ENCODE results near the gene C6orf163. TPM values are rescaled to one million over a fixed set of nuclear protein-coding genes. Genes with fewer than 3 reads are reported as not detected.

C6orf163 gene
- total and polyA plus RNA-seq, 2 experiments from 2014 or later, result 2.3 to 5.4 TPM

- Histone ChIP-seq H3K4me2 (no peak overlapping the region), H2AFZ (no peak overlapping the region), H3K4me3 (no peak overlapping the region), H3K4me1 (ENCODE audit: insufficient read depth) (no peaks in the 10 kb centered on the region), H3K9me2 (ENCODE audit: insufficient read depth) (no peaks in the 10 kb centered on the region), H4K20me1 (replicated peaks; ENCODE audit: insufficient read depth) (no peaks in the 10 kb centered on the region), H3K27me3 (ENCODE audit: insufficient read depth) (no peaks in the 10 kb centered on the region), H3K27ac (ENCODE audit: low read depth) (no peak overlapping the region), H3K36me3 (ENCODE audit: insufficient read depth) (no peaks in the 10 kb centered on the region), H3F3A (replicated peaks; ENCODE audit: low read depth) (no peaks in the 10 kb centered on the region), H3K79me2 (replicated peaks; ENCODE audit: insufficient read depth) (no peaks in the 10 kb centered on the region)
- no peak for DNase-seq (ENCODE audit: low spot score)
- ATAC-seq, result no peak
- Mint-ChIP-seq H3K9me3 (no peaks in the 10 kb centered on the region), H3K36me3 (ENCODE audit: low read depth) (no peaks in the 10 kb centered on the region), H3K27me3 (ENCODE audit: insufficient read depth, low read depth, poor library complexity) (no peaks in the 10 kb centered on the region), H3K4me3 (no peak overlapping the region), H3K4me1 (no peaks in the 10 kb centered on the region), H3K27ac (no peak overlapping the region)
- TF ChIP-seq POLR2AphosphoS5 (IDR thresholded peaks at IDR 0.05; ENCODE audit: low read depth) (no peak), ETS1 (IDR thresholded peaks at IDR 0.05) (no peak), ZNF114 (CRISPR knock-in tag; IDR thresholded peaks at IDR 0.05) (no peak), EZH2 (IDR thresholded peaks at IDR 0.05; ENCODE audit: low read depth, unreplicated experiment) (no peak), CREB1 (CRISPR knock-in tag; IDR thresholded peaks at IDR 0.05; ENCODE audit: low read depth) (no peak), NANOG (IDR thresholded peaks at IDR 0.05; ENCODE audit: borderline replicate concordance) (no peak), CTCF (conservative IDR thresholded peaks at IDR 0.05; ENCODE audit: low read depth in 2 of 2) (no peak), EZH2phosphoT487 (IDR thresholded peaks at IDR 0.05; ENCODE audit: unreplicated experiment) (no peak)
- TF ChIP-seq, protein P1, sequence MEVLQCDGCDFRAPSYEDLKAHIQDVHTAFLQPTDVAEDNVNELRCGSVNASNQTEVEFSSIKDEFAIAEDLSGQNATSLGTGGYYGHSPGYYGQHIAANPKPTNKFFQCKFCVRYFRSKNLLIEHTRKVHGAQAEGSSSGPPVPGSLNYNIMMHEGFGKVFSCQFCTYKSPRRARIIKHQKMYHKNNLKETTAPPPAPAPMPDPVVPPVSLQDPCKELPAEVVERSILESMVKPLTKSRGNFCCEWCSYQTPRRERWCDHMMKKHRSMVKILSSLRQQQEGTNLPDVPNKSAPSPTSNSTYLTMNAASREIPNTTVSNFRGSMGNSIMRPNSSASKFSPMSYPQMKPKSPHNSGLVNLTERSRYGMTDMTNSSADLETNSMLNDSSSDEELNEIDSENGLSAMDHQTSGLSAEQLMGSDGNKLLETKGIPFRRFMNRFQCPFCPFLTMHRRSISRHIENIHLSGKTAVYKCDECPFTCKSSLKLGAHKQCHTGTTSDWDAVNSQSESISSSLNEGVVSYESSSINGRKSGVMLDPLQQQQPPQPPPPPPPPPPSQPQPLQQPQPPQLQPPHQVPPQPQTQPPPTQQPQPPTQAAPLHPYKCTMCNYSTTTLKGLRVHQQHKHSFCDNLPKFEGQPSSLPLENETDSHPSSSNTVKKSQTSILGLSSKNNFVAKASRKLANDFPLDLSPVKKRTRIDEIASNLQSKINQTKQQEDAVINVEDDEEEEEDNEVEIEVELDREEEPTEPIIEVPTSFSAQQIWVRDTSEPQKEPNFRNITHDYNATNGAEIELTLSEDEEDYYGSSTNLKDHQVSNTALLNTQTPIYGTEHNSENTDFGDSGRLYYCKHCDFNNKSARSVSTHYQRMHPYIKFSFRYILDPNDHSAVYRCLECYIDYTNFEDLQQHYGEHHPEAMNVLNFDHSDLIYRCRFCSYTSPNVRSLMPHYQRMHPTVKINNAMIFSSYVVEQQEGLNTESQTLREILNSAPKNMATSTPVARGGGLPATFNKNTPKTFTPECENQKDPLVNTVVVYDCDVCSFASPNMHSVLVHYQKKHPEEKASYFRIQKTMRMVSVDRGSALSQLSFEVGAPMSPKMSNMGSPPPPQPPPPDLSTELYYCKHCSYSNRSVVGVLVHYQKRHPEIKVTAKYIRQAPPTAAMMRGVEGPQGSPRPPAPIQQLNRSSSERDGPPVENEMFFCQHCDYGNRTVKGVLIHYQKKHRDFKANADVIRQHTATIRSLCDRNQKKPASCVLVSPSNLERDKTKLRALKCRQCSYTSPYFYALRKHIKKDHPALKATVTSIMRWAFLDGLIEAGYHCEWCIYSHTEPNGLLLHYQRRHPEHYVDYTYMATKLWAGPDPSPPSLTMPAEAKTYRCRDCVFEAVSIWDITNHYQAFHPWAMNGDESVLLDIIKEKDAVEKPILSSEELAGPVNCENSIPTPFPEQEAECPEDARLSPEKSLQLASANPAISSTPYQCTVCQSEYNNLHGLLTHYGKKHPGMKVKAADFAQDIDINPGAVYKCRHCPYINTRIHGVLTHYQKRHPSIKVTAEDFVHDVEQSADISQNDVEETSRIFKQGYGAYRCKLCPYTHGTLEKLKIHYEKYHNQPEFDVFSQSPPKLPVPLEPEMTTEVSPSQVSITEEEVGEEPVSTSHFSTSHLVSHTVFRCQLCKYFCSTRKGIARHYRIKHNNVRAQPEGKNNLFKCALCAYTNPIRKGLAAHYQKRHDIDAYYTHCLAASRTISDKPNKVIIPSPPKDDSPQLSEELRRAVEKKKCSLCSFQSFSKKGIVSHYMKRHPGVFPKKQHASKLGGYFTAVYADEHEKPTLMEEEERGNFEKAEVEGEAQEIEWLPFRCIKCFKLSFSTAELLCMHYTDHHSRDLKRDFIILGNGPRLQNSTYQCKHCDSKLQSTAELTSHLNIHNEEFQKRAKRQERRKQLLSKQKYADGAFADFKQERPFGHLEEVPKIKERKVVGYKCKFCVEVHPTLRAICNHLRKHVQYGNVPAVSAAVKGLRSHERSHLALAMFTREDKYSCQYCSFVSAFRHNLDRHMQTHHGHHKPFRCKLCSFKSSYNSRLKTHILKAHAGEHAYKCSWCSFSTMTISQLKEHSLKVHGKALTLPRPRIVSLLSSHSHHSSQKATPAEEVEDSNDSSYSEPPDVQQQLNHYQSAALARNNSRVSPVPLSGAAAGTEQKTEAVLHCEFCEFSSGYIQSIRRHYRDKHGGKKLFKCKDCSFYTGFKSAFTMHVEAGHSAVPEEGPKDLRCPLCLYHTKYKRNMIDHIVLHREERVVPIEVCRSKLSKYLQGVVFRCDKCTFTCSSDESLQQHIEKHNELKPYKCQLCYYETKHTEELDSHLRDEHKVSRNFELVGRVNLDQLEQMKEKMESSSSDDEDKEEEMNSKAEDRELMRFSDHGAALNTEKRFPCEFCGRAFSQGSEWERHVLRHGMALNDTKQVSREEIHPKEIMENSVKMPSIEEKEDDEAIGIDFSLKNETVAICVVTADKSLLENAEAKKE (CRISPR knock-in tag; IDR thresholded peaks at IDR 0.05), result no peak
Observed at GRCh38 chr6:87396595-87397392, 52.2 kb downstream of the C6orf163 start.

Data from GM23338 (cell line).